Spleen (tissue), 11 donors: ENCODE measurements around the gene FUOM. TPM values are rescaled to one million over a fixed set of nuclear protein-coding genes. Genes with fewer than 3 reads are reported as not detected.

Source experiments
- DNase-seq: peaks from one replicate; pipeline ENCODE4 v3.0.0-alpha.2; 2020
- H3K27ac ChIP-seq, 8 donors: fragments of 200-600 bp; sonication (generic) in 7 of 8; 1 replicate in 4 of 8; 2 replicates in 4 of 8; pipeline versions ENCODE4 v1.5.0 to v1.8.0; 2016 to 2021; ENCODE audit warnings: inconsistent platforms in 4 of 8, mild to moderate bottlenecking in 4 of 8, moderate library complexity in 1 of 8
- H3K27me3 ChIP-seq, 7 donors: fragments of 200-600 bp; sonication (generic) in 6 of 7; replicated peaks in 1 of 7; 1 replicate in 4 of 7; 2 replicates in 3 of 7; pipeline versions ENCODE4 v1.5.0 to v1.8.0; 2016 to 2021; ENCODE audit warnings: inconsistent platforms in 3 of 7, mild to moderate bottlenecking in 1 of 7
- H3K36me3 ChIP-seq, 6 donors: fragments of 200-600 bp; sonication (generic) in 5 of 6; 1 replicate in 4 of 6; 2 replicates in 2 of 6; pipeline versions ENCODE4 v1.5.0 to v1.8.0; 2016 to 2021; ENCODE audit warnings: inconsistent platforms in 2 of 6
- H3K4me1 ChIP-seq, 6 donors: fragments of 200-600 bp; sonication (generic) in 5 of 6; 1 replicate in 3 of 6; 2 replicates in 3 of 6; pipeline versions ENCODE4 v1.5.0 to v1.8.0; 2016 to 2021; ENCODE audit warnings: inconsistent platforms in 3 of 6
- H3K4me3 ChIP-seq, 8 donors: fragments of 200-600 bp; sonication (generic) in 7 of 8; 1 replicate in 4 of 8; 2 replicates in 4 of 8; pipeline versions ENCODE4 v1.5.0 to v1.8.0; 2016 to 2021; ENCODE audit warnings: inconsistent platforms in 4 of 8, mild to moderate bottlenecking in 4 of 8, moderate library complexity in 2 of 8
- H3K9me3 ChIP-seq, 8 donors: fragments of 200-600 bp; sonication (generic) in 7 of 8; 1 replicate in 4 of 8; 2 replicates in 4 of 8; pipeline versions ENCODE4 v1.5.0 to v1.8.0; 2016 to 2021; ENCODE audit warnings: inconsistent platforms in 4 of 8
- CTCF ChIP-seq, 11 experiments: fragments of 200-600 bp in 7 of 11; fragments of 450-650 bp in 4 of 11; sonication (generic) in 4 of 11; IDR thresholded peaks in 8 of 11; conservative IDR thresholded peaks in 3 of 11; 1 replicate in 7 of 11; 2 replicates in 4 of 11; pipeline versions ENCODE4 v1.4.0 to v1.8.0; 2016 to 2021; ENCODE audit warnings: antibody characterized with exemption in 11 of 11, inconsistent platforms in 4 of 11, mild to moderate bottlenecking in 1 of 11
- POLR2A ChIP-seq, 3 donors: fragments of 450-650 bp; IDR thresholded peaks; one replicate each; pipeline ENCODE4 v1.5.1; 2017; ENCODE audit warnings: antibody characterized with exemption in 3 of 3, mild to moderate bottlenecking in 1 of 3
- POLR2AphosphoS5 ChIP-seq, 3 donors: sonication (generic); formaldehyde crosslinking; IDR thresholded peaks; one replicate each; pipeline ENCODE4 v1.5.1; 2017; ENCODE audit warnings: antibody characterized with exemption in 3 of 3
- WGBS, 5 donors: extraction: QIAGEN DNeasy Blood & Tissue Kit in 3 of 5; methylation state at CpG; one replicate each; pipeline versions ENCODE4 v1.1.5 to v1.1.7; 2013 to 2018; 5-methylcytosine and 5-hydroxymethylcytosine counted together
- intact Hi-C: fragments of 100-400 bp; cut with DNase I; formaldehyde crosslinking; loops from one replicate; pipeline ENCODE4 v1.15.0; 2023; ENCODE audit warnings: low total_unique reads
- polyA plus RNA-seq, 3 donors: library from polyadenylated mRNA; stranded (reverse); fragments of 200-250 nt; gene quantifications; one replicate each; pipeline ENCODE4 v1.2.1, GENCODE V29; 2013
- total RNA-seq, 7 donors: library from RNA; depleted of rRNA in 3 of 7; stranded (reverse); fragments of >200 nt in 3 of 7; fragmentation: NEBNext Ultra II Directional in 4 of 7; extraction: Animal tissue kit (Norgen Biotek cat#: 25700) in 4 of 7; gene quantifications; one replicate each; pipeline versions ENCODE4 v1.1.0 to v1.2.1, GENCODE V29; 2016 to 2021
- donor health status: healthy with polysubstance abuse.
- donor health status: DM: no; HTN: no; CAD: no; lungs with moderate emphysema.
- donor health status: DM: no; HTN: no; CAD: no.
- donor health status: Bipolar disorder and iron deficiency.
- donor health status: healthy.
- donor health status: DM: no; HTN: no; CAD: no.
- donor health status: DM: yes; HTN: yes; CAD: no.

The FUOM gene
- total and polyA plus RNA-seq, 10 donors: 25.3 to 79.6 (median 34.6) TPM

- TF ChIP-seq POLR2AphosphoS5 (IDR thresholded peaks at IDR 0.05) (peak; percentile 21 to 46 (median 36)), CTCF (IDR thresholded peaks at IDR 0.05 in 8 of 11, conservative IDR thresholded peaks at IDR 0.05 in 3 of 11) (no peak), POLR2A (IDR thresholded peaks at IDR 0.05) (no peak)
- peak; percentile 79 for DNase-seq
- Histone ChIP-seq H3K9me3 (no peaks in the 10 kb centered on the region), H3K36me3 (peaks cover 0 to 93% (median 54%) of the 10 kb centered on the region in 6 donors), H3K4me1 (peaks cover 14 to 56% (median 27%) of the 10 kb centered on the region in 6 donors), H3K4me3 (peak overlapping the region in 2 of 8 donors; percentile 7 to 36), H3K27me3 (no peaks in the 10 kb centered on the region), H3K27ac (peak overlapping the region; percentile 67 to 87 (median 79))
- intact Hi-C loops: no loop called here
- WGBS, 5 donors: 54 to 66% (median 60%) methylated on average over 10 of the region's 10 CpGs
Measured at GRCh38 chr10:133400624-133401424, 43.0 kb upstream of the FUOM start.

- Histone ChIP-seq H3K27me3 (no peaks in the 10 kb centered on the region), H3K4me3 (no peak overlapping the region), H3K27ac (peak overlapping the region in 1 of 8 donors; percentile 20), H3K4me1 (peaks cover 24 to 61% (median 37%) of the 10 kb centered on the region in 6 donors), H3K36me3 (peaks cover 0 to 78% (median 53%) of the 10 kb centered on the region in 6 donors), H3K9me3 (no peaks in the 10 kb centered on the region)
- TF ChIP-seq POLR2AphosphoS5 (IDR thresholded peaks at IDR 0.05) (peak in 1 of 3 donors; percentile 22), POLR2A (IDR thresholded peaks at IDR 0.05) (no peak), CTCF (IDR thresholded peaks at IDR 0.05 in 8 of 11, conservative IDR thresholded peaks at IDR 0.05 in 3 of 11) (no peak)
- WGBS, 5 donors: 93 to 98% (median 97%) methylated on average over 13 to 19 of the region's 19 CpGs
- DNase-seq: peak; percentile 71
- intact Hi-C loops: no loop called here
Measured at GRCh38 chr10:133399123-133399601, 41.3 kb upstream of the FUOM start.

- H3K9me3 ChIP-seq: no peaks in the 10 kb centered on the region
- WGBS, 5 donors: 95 to 98% (median 96%) methylated on average over 7 of the region's 7 CpGs
- peaks cover 24 to 70% (median 46%) of the 10 kb centered on the region in 6 donors for H3K4me1 ChIP-seq
- intact Hi-C loops: no loop called here
- TF ChIP-seq CTCF (IDR thresholded peaks at IDR 0.05 in 8 of 11, conservative IDR thresholded peaks at IDR 0.05 in 3 of 11) (no peak), POLR2A (IDR thresholded peaks at IDR 0.05) (no peak), POLR2AphosphoS5 (IDR thresholded peaks at IDR 0.05) (no peak)
- H3K27ac ChIP-seq: no peak overlapping the region
- peaks cover 0 to 67% (median 51%) of the 10 kb centered on the region in 6 donors for H3K36me3 ChIP-seq
- no peaks in the 10 kb centered on the region for H3K27me3 ChIP-seq
- no peak overlapping the region for H3K4me3 ChIP-seq
- DNase-seq: no peak
Measured at GRCh38 chr10:133397938-133398337, 40.1 kb upstream of the FUOM start.

- peak; percentile 65 for DNase-seq
- intact Hi-C loops: no loop called here
- WGBS, 5 donors: 94 to 96% (median 96%) methylated on average over 19 of the region's 19 CpGs
- H3K9me3 ChIP-seq: no peaks in the 10 kb centered on the region
- H3K4me3 ChIP-seq: no peak overlapping the region
- H3K4me1 ChIP-seq: peaks cover 25 to 79% (median 55%) of the 10 kb centered on the region in 6 donors
- no peak overlapping the region for H3K27ac ChIP-seq
- H3K36me3 ChIP-seq: peaks cover 0 to 52% (median 36%) of the 10 kb centered on the region in 6 donors
- TF ChIP-seq POLR2A (IDR thresholded peaks at IDR 0.05) (no peak), CTCF (IDR thresholded peaks at IDR 0.05 in 8 of 11, conservative IDR thresholded peaks at IDR 0.05 in 3 of 11) (no peak), POLR2AphosphoS5 (IDR thresholded peaks at IDR 0.05) (peak in 1 of 3 donors; percentile 52)
- H3K27me3 ChIP-seq: no peaks in the 10 kb centered on the region
Measured at GRCh38 chr10:133396035-133396624, 38.3 kb upstream of the FUOM start.
